Fibroblast of lung (primary cell): ENCODE data around the gene ARL15. TPM values are rescaled to one million over a fixed set of nuclear protein-coding genes. Genes with fewer than 3 reads are reported as not detected.

Experiments
- DNase-seq, 2 donors: peaks; one replicate each; pipeline versions ENCODE4 v3.0.0 to v3.0.0-alpha.2; 2010; ENCODE audit warnings: low read depth in 2 of 2
- H2AFZ ChIP-seq: 2 replicates; pipeline ENCODE4 v1.5.1; 2012; ENCODE audit warnings: low read length, control low read depth, inconsistent platforms
- H3K27ac ChIP-seq: 2 replicates; pipeline ENCODE4 v1.5.1; 2011; ENCODE audit warnings: low read length, control low read depth; ENCODE audit not compliant: insufficient read depth
- H3K27me3 ChIP-seq: 2 replicates; pipeline ENCODE4 v1.5.1; 2011; ENCODE audit warnings: mild to moderate bottlenecking, low read length; ENCODE audit not compliant: control insufficient read depth, insufficient read depth
- H3K36me3 ChIP-seq: 2 replicates; pipeline ENCODE4 v1.5.1; 2011; ENCODE audit warnings: low read length; ENCODE audit not compliant: control insufficient read depth, insufficient read depth
- H3K4me1 ChIP-seq: 2 replicates; pipeline ENCODE4 v1.5.1; 2011; ENCODE audit warnings: low read length; ENCODE audit not compliant: control insufficient read depth, insufficient read depth; ENCODE audit errors: extremely low read depth
- H3K4me2 ChIP-seq: 2 replicates; pipeline ENCODE4 v1.5.1; 2011; ENCODE audit warnings: low read length, control low read depth; ENCODE audit not compliant: insufficient read depth; ENCODE audit errors: extremely low read depth
- H3K4me3 ChIP-seq, 4 experiments: fragments of 200-600 bp in 1 of 4; sonication (generic) in 1 of 4; replicated peaks in 1 of 4; 2 replicates each; pipeline ENCODE4 v1.5.1; 2011 to 2016; ENCODE audit warnings: low read length in 4 of 4, low read depth in 3 of 4, mild to moderate bottlenecking in 3 of 4, control low read depth in 2 of 4, inconsistent platforms in 1 of 4, mixed read lengths in 1 of 4; ENCODE audit not compliant: insufficient read depth in 1 of 4; ENCODE audit errors: control extremely low read depth in 1 of 4
- H3K79me2 ChIP-seq: 2 replicates; pipeline ENCODE4 v1.5.1; 2012; ENCODE audit warnings: mild to moderate bottlenecking, low read length, inconsistent platforms; ENCODE audit not compliant: control insufficient read depth, insufficient read depth
- H3K9ac ChIP-seq: 2 replicates; pipeline ENCODE4 v1.5.1; 2011; ENCODE audit warnings: mild to moderate bottlenecking, low read length, control low read depth; ENCODE audit not compliant: insufficient read depth
- H3K9me3 ChIP-seq: 2 replicates; pipeline ENCODE4 v1.5.1; 2012; ENCODE audit warnings: low read depth, low read length; ENCODE audit not compliant: control insufficient read depth, insufficient read depth
- H4K20me1 ChIP-seq: 2 replicates; pipeline ENCODE4 v1.5.1; 2011; ENCODE audit warnings: low read length; ENCODE audit not compliant: control insufficient read depth, insufficient read depth; ENCODE audit errors: extremely low read depth
- CTCF ChIP-seq, 2 donors: IDR thresholded peaks in 1 of 2; conservative IDR thresholded peaks in 1 of 2; 1 replicate in 1 of 2; 2 replicates in 1 of 2; pipeline ENCODE4 v1.5.1; 2011 to 2012; ENCODE audit warnings: low read length in 2 of 2, control low read depth in 1 of 2, inconsistent platforms in 1 of 2, low read depth in 1 of 2, mild to moderate bottlenecking in 1 of 2
- EZH2 ChIP-seq: IDR thresholded peaks from 2 replicates; pipeline ENCODE4 v1.5.1; 2012; ENCODE audit warnings: low read length, control low read depth, mild to moderate bottlenecking; ENCODE audit errors: missing control alignments
- polyA plus RNA-seq, 2 donors: library from polyadenylated mRNA; depleted of rRNA in 1 of 2; stranded (reverse) in 1 of 2; unstranded in 1 of 2; fragments of >200 nt; gene quantifications; 2 replicates each; pipeline ENCODE4 v1.2.1, GENCODE V29; 2011 to 2012; ENCODE audit warnings: missing spikeins in 1 of 2
- total RNA-seq: library from RNA; depleted of rRNA; stranded (reverse); fragments of >200 nt; gene quantifications from 2 replicates; pipeline ENCODE4 v1.2.1, GENCODE V29; 2014

ARL15 gene
- total and polyA plus RNA-seq, 2 donors (not counting 1 experiment from before 2014, with no cell fraction given) = 20.6 to 28.7 TPM

GRCh38 chr5:54083245-54083644 lies 227.1 kb downstream of the ARL15 start:
- H3K36me3 ChIP-seq = no peaks in the 10 kb centered on the region

GRCh38 chr5:54081415-54081814 lies 229.0 kb downstream of the ARL15 start:
- Histone ChIP-seq H3K9ac (no peak overlapping the region), H3K4me2 (no peak overlapping the region), H4K20me1 (no peaks in the 10 kb centered on the region), H3K4me1 (no peaks in the 10 kb centered on the region), H3K27me3 (no peaks in the 10 kb centered on the region), H3K27ac (no peak overlapping the region), H3K36me3 (no peaks in the 10 kb centered on the region), H3K4me3 (no peak overlapping the region), H3K79me2 (no peaks in the 10 kb centered on the region), H3K9me3 (no peaks in the 10 kb centered on the region), H2AFZ (no peak overlapping the region)
- no peak for TF ChIP-seq CTCF (conservative IDR thresholded peaks at IDR 0.05 in 1 of 2, IDR thresholded peaks at IDR 0.05 in 1 of 2; ENCODE audit: low read depth in 1 of 2, low read length in 2 of 2)
- no peak for TF ChIP-seq EZH2
- DNase-seq = no peak

More at GRCh38 chr5:54083245-54083644, 227.1 kb downstream of the ARL15 start:
- Histone ChIP-seq H3K27me3 (no peaks in the 10 kb centered on the region), H3K79me2 (no peaks in the 10 kb centered on the region), H2AFZ (no peak overlapping the region), H3K4me1 (peaks cover 2% of the 10 kb centered on the region), H4K20me1 (no peaks in the 10 kb centered on the region), H3K9ac (no peak overlapping the region), H3K9me3 (no peaks in the 10 kb centered on the region), H3K27ac (no peak overlapping the region), H3K4me3 (no peak overlapping the region), H3K4me2 (no peak overlapping the region)
- no peak for DNase-seq
- TF ChIP-seq EZH2 (no peak), CTCF (conservative IDR thresholded peaks at IDR 0.05 in 1 of 2, IDR thresholded peaks at IDR 0.05 in 1 of 2; ENCODE audit: low read depth in 1 of 2, low read length in 2 of 2) (no peak)

- no peak overlapping the region for H3K9ac ChIP-seq
- H4K20me1 ChIP-seq = no peaks in the 10 kb centered on the region
- TF ChIP-seq EZH2 (no peak), CTCF (conservative IDR thresholded peaks at IDR 0.05 in 1 of 2, IDR thresholded peaks at IDR 0.05 in 1 of 2; ENCODE audit: low read depth in 1 of 2, low read length in 2 of 2) (no peak)
- no peak overlapping the region for H3K4me2 ChIP-seq
- no peak for DNase-seq
- no peaks in the 10 kb centered on the region for H3K9me3 ChIP-seq
- H3K27ac ChIP-seq = no peak overlapping the region
- no peaks in the 10 kb centered on the region for H3K4me1 ChIP-seq
- no peak overlapping the region for H2AFZ ChIP-seq
- H3K4me3 ChIP-seq = no peak overlapping the region
- no peaks in the 10 kb centered on the region for H3K27me3 ChIP-seq
- H3K79me2 ChIP-seq = no peaks in the 10 kb centered on the region
- H3K36me3 ChIP-seq = no peaks in the 10 kb centered on the region
Observed at GRCh38 chr5:54080831-54081230, 229.5 kb downstream of the ARL15 start.
